Measurements from ENCODE around the gene YJEFN3. TPM values are rescaled to one million over a fixed set of nuclear protein-coding genes. Genes with fewer than 3 reads are reported as not detected.

YJEFN3 gene
- total and polyA plus RNA-seq, 5 experiments from 2014 or later: 0.08 to 12.8 (median 5.8) TPM; not detected in 1

GRCh38 chr19:19538061-19538784, 9.5 kb downstream of the YJEFN3 start, which contains the start of gene CILP2:
CILP2 (plus strand) TSS chr19:19538265; CDS start chr19:19538350, 85 bp downstream.
- H3K9me3 Mint-ChIP-seq: no peaks in the 10 kb centered on the region
- H3K4me3 Mint-ChIP-seq: peak within 1 kb of the TSS; percentile 68 to 91 (median 74)
- H3K36me3 Mint-ChIP-seq: no peaks in the 10 kb centered on the region
- POLR2A ChIA-PET: interaction anchor here (0.5 to 1.5 kb wide), 8 partner anchors 22 to 130 kb away, joined by 3 to 14 read pairs (median 4); partner anchors contain the start of genes LPAR2, NDUFA13 and ZNF101
- peak in 9 of 10 donors; percentile 27 to 78 (median 39) for DNase-seq
- peak; percentile 34 to 47 for ATAC-seq
- peak within 1 kb of the TSS in 9 of 10 donors; percentile 26 to 86 (median 62) for H3K27ac Mint-ChIP-seq
- peaks cover 0 to 6% (median 0%) of the 10 kb centered on the region in 5 donors for H3K27me3 Mint-ChIP-seq
- peaks cover 23 to 45% (median 38%) of the 10 kb centered on the region in 4 donors for H3K4me1 Mint-ChIP-seq

- Mint-ChIP-seq H3K4me3 (peak overlapping the region; percentile 32 to 83 (median 71)), H3K27me3 (peaks cover 0 to 6% (median 0%) of the 10 kb centered on the region in 5 donors), H3K36me3 (no peaks in the 10 kb centered on the region), H3K27ac (peak overlapping the region in 8 of 10 donors; percentile 26 to 86 (median 64)), H3K9me3 (no peaks in the 10 kb centered on the region), H3K4me1 (peaks cover 21 to 44% (median 37%) of the 10 kb centered on the region in 4 donors)
- DNase-seq (no peak), ATAC-seq (peak; percentile 7 to 20)
- POLR2A ChIA-PET: interaction anchor here (0.6 to 1.5 kb wide), 7 partner anchors 23 to 283 kb away, joined by 3 to 14 read pairs (median 4); partner anchors contain the start of genes LPAR2, NDUFA13, ZNF101 and ZNF506
These were observed 10.1 kb downstream of the YJEFN3 start for GRCh38 chr19:19538785-19539166.

- H3K36me3 Mint-ChIP-seq: no peaks in the 10 kb centered on the region
- H3K4me3 Mint-ChIP-seq: peak overlapping the region in 6 of 10 donors; percentile 2 to 83 (median 42)
- no peaks in the 10 kb centered on the region for H3K9me3 Mint-ChIP-seq
- peak overlapping the region in 1 of 10 donors; percentile 52 for H3K27ac Mint-ChIP-seq
- DNase-seq (no peak), ATAC-seq (peak in 1 of 2 donors; percentile 1)
- POLR2A ChIA-PET: interaction anchor here (0.6 to 1.5 kb wide), 7 partner anchors 23 to 282 kb away, joined by 3 to 14 read pairs (median 3); partner anchors contain the start of genes LPAR2, NDUFA13, ZNF101 and ZNF506
- peaks cover 0 to 6% (median 0%) of the 10 kb centered on the region in 5 donors for H3K27me3 Mint-ChIP-seq
- H3K4me1 Mint-ChIP-seq: peaks cover 15 to 38% (median 33%) of the 10 kb centered on the region in 4 donors
These were observed 11.0 kb downstream of the YJEFN3 start for GRCh38 chr19:19539698-19540063.

- Mint-ChIP-seq H3K36me3 (no peaks in the 10 kb centered on the region), H3K4me3 (peak overlapping the region; percentile 65 to 86 (median 76)), H3K4me1 (peaks cover 15 to 38% (median 33%) of the 10 kb centered on the region in 4 donors), H3K27me3 (peaks cover 0 to 6% (median 0%) of the 10 kb centered on the region in 5 donors), H3K9me3 (no peaks in the 10 kb centered on the region), H3K27ac (peak overlapping the region in 4 of 10 donors; percentile 56 to 83 (median 72))
- POLR2A ChIA-PET: interaction anchor here (0.6 to 1.6 kb wide), 5 partner anchors 24 to 281 kb away, joined by 3 to 6 read pairs (median 3); partner anchors contain the start of genes NDUFA13 and ZNF506
- ATAC-seq (peak; percentile 22 to 31), DNase-seq (peak in 8 of 10 donors; percentile 41 to 84 (median 52))
These were observed 11.5 kb downstream of the YJEFN3 start for GRCh38 chr19:19540064-19540714.

GRCh38 chr19:19540715-19541515, 12.2 kb downstream of the YJEFN3 start:
- peak overlapping the region in 5 of 10 donors; percentile 56 to 83 (median 65) for H3K27ac Mint-ChIP-seq
- H3K4me3 Mint-ChIP-seq: peak overlapping the region; percentile 65 to 86 (median 76)
- H3K4me1 Mint-ChIP-seq: peaks cover 15 to 38% (median 33%) of the 10 kb centered on the region in 4 donors
- H3K27me3 Mint-ChIP-seq: peaks cover 0 to 6% (median 0%) of the 10 kb centered on the region in 5 donors
- POLR2A ChIA-PET: interaction anchor here (0.6 to 1.6 kb wide), 4 partner anchors 25 to 127 kb away, joined by 3 to 6 read pairs (median 4); partner anchors contain the start of gene NDUFA13
- ATAC-seq: peak; percentile 66 to 73
- no peaks in the 10 kb centered on the region for H3K9me3 Mint-ChIP-seq
- H3K36me3 Mint-ChIP-seq: no peaks in the 10 kb centered on the region
- DNase-seq: peak in 9 of 10 donors; percentile 50 to 79 (median 66)

- Mint-ChIP-seq H3K4me1 (peaks cover 15 to 38% (median 33%) of the 10 kb centered on the region in 4 donors), H3K27ac (no peak overlapping the region), H3K9me3 (no peaks in the 10 kb centered on the region), H3K4me3 (peak overlapping the region in 8 of 10 donors; percentile 57 to 83 (median 74)), H3K27me3 (peaks cover 0 to 6% (median 0%) of the 10 kb centered on the region in 5 donors), H3K36me3 (no peaks in the 10 kb centered on the region)
- DNase-seq: no peak
- POLR2A ChIA-PET: interaction anchor here (0.6 to 1.6 kb wide), 3 partner anchors 25 to 66 kb away, joined by 3 to 6 read pairs (median 4); partner anchors contain the start of gene NDUFA13
- ATAC-seq: no peak
These were observed 12.9 kb downstream of the YJEFN3 start for GRCh38 chr19:19541616-19542015.

- no peak for ATAC-seq
- DNase-seq: no peak
- Mint-ChIP-seq H3K4me1 (peaks cover 13 to 36% (median 32%) of the 10 kb centered on the region in 4 donors), H3K27ac (peak overlapping the region in 1 of 10 donors; percentile 44), H3K36me3 (no peaks in the 10 kb centered on the region), H3K4me3 (no peak overlapping the region), H3K9me3 (no peaks in the 10 kb centered on the region), H3K27me3 (peaks cover 0 to 6% (median 0%) of the 10 kb centered on the region in 5 donors)
- POLR2A ChIA-PET: interaction anchor here (0.6 kb wide), 1 partner anchor 124 kb away, joined by 4 read pairs; no protein-coding TSS in a partner anchor
These were observed 13.8 kb downstream of the YJEFN3 start for GRCh38 chr19:19542507-19542906.

GRCh38 chr19:19543101-19543500, 14.4 kb downstream of the YJEFN3 start:
- Mint-ChIP-seq H3K27ac (no peak overlapping the region), H3K36me3 (no peaks in the 10 kb centered on the region), H3K27me3 (peaks cover 0 to 6% (median 0%) of the 10 kb centered on the region in 5 donors), H3K4me3 (no peak overlapping the region), H3K4me1 (peaks cover 10 to 32% (median 28%) of the 10 kb centered on the region in 4 donors), H3K9me3 (no peaks in the 10 kb centered on the region)
- POLR2A ChIA-PET: interaction anchor here (0.6 to 0.9 kb wide), 2 partner anchors 10 to 123 kb away, joined by 4 to 5 read pairs; no protein-coding TSS in a partner anchor
- no peak for ATAC-seq
- DNase-seq: no peak

- no peak for DNase-seq
- POLR2A ChIA-PET: interaction anchor here (0.9 kb wide), 1 partner anchor 11 kb away, joined by 5 read pairs; no protein-coding TSS in a partner anchor
- no peak for ATAC-seq
- Mint-ChIP-seq H3K4me1 (peaks cover 7 to 28% (median 25%) of the 10 kb centered on the region in 4 donors), H3K36me3 (no peaks in the 10 kb centered on the region), H3K27ac (no peak overlapping the region), H3K4me3 (no peak overlapping the region), H3K9me3 (no peaks in the 10 kb centered on the region), H3K27me3 (peaks cover 0 to 4% (median 0%) of the 10 kb centered on the region in 5 donors)
These were observed 14.9 kb downstream of the YJEFN3 start for GRCh38 chr19:19543640-19544039.

- H3K9me3 Mint-ChIP-seq: no peaks in the 10 kb centered on the region
- ATAC-seq (no peak), DNase-seq (no peak)
- H3K4me3 Mint-ChIP-seq: no peak overlapping the region
- H3K36me3 Mint-ChIP-seq: no peaks in the 10 kb centered on the region
- H3K4me1 Mint-ChIP-seq: peaks cover 3 to 22% (median 18%) of the 10 kb centered on the region in 4 donors
- no peak overlapping the region for H3K27ac Mint-ChIP-seq
- H3K27me3 Mint-ChIP-seq: peaks cover 0 to 3% (median 0%) of the 10 kb centered on the region in 5 donors
- POLR2A ChIA-PET: interaction anchor here (0.7 kb wide), 1 partner anchor 224 kb away, joined by 3 read pairs; the partner anchor contains the start of genes MAU2 and SUGP1
These were observed 15.7 kb downstream of the YJEFN3 start for GRCh38 chr19:19544257-19544953.
